ENCODE results near the gene PMS2.

DNA sequence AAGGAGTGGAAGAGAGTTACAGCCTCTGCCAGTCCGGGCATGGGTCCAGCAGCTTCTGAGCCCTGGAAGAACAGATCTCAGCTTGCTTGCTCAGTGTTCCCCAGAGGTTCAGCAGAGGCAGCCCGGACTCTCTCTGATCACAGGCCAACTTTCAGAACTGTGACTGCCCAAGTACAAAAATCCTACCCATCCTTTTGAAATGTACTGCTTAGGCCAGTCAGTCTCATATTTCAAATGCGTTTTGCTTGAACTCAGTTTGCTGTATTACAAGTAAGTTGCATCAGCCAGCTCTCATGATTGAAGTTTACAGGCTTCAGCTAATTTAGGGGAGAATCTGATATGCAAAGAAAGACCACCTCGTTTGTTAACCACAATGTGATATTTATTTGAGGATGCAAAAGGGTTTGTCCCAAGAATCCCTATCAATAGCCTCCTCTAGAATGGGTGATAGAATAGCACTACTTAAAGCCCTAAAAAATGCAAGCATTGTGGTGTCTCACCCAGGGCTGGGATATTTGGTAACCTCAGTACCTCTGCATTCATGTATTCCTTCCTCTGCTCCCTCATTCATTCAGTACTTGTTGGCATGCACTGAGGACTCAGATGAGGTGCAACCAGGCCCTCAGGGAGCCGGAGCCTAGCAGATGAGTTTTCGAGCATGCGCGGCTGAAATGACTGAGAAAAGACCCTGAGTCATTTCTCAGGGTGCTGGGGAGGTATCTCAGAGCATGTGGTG is 7.2 kb upstream of the PMS2 start:
- TF ChIP-seq, protein P1, sequence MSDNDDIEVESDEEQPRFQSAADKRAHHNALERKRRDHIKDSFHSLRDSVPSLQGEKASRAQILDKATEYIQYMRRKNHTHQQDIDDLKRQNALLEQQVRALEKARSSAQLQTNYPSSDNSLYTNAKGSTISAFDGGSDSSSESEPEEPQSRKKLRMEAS (IDR thresholded peaks at IDR 0.05; ENCODE audit: insufficient read depth, insufficient read length), result no peak
- TF ChIP-seq CTCF (IDR thresholded peaks at IDR 0.05; ENCODE audit: extremely low read depth in 1 of 2, insufficient read depth in 1 of 2, low read depth in 1 of 2, low read length in 2 of 2) (no peak), EZH2 (IDR thresholded peaks at IDR 0.05; ENCODE audit: borderline replicate concordance, low read depth, low read length, severe bottlenecking) (no peak)
